Measurements from ENCODE around the gene AHCYL2.
"Not testable (repeated sequence)": the region's sequence is repeated elsewhere in the genome, so short reads cannot be mapped to it uniquely, and the experiment has no call there.

Gene AHCYL2

GRCh38 chr7:129453510-129454248, 228.8 kb downstream of the AHCYL2 start:
- no peak for DNase-seq (ENCODE audit: low read depth in 2 of 2)

- no peak for DNase-seq (ENCODE audit: low read depth in 2 of 2)
Observed at GRCh38 chr7:129454249-129454551, 229.4 kb downstream of the AHCYL2 start.

GRCh38 chr7:129456421-129456820, 231.6 kb downstream of the AHCYL2 start:
- no peak for DNase-seq (ENCODE audit: low read depth in 2 of 2)

GRCh38 chr7:129457101-129457500, 232.3 kb downstream of the AHCYL2 start:
- DNase-seq (ENCODE audit: low read depth in 2 of 2), result no peak

GRCh38 chr7:129458171-129458570, 233.3 kb downstream of the AHCYL2 start:
- no peak for DNase-seq (ENCODE audit: low read depth in 2 of 2)

GRCh38 chr7:129461809-129462208, 237.0 kb downstream of the AHCYL2 start:
- no peak for DNase-seq (ENCODE audit: low read depth in 2 of 2)

GRCh38 chr7:129462420-129462819, 237.6 kb downstream of the AHCYL2 start:
- DNase-seq (ENCODE audit: low read depth in 2 of 2), result no peak

GRCh38 chr7:129464194-129464593, 239.4 kb downstream of the AHCYL2 start:
- DNase-seq (ENCODE audit: low read depth in 2 of 2), result no peak

GRCh38 chr7:129465080-129465479, 240.2 kb downstream of the AHCYL2 start:
- DNase-seq (ENCODE audit: low read depth in 2 of 2), result no peak

- DNase-seq (ENCODE audit: low read depth in 2 of 2), result no peak
Observed at GRCh38 chr7:129466796-129467195, 242.0 kb downstream of the AHCYL2 start.

- peak in 1 of 2 experiments; percentile 7 for DNase-seq (ENCODE audit: low read depth in 2 of 2)
Observed at GRCh38 chr7:129468087-129468486, 243.3 kb downstream of the AHCYL2 start.

- DNase-seq (ENCODE audit: low read depth in 2 of 2), result no peak
Observed at GRCh38 chr7:129468547-129468946, 243.7 kb downstream of the AHCYL2 start.

- no peak for DNase-seq (ENCODE audit: low read depth in 2 of 2)
Observed at GRCh38 chr7:129469930-129470329, 245.1 kb downstream of the AHCYL2 start.

GRCh38 chr7:129470411-129470810, 245.6 kb downstream of the AHCYL2 start:
- no peak for DNase-seq (ENCODE audit: low read depth in 2 of 2)

GRCh38 chr7:129471402-129471827, 246.6 kb downstream of the AHCYL2 start:
- no peak for DNase-seq (ENCODE audit: low read depth in 2 of 2)

GRCh38 chr7:129475931-129476330, 251.1 kb downstream of the AHCYL2 start:
- DNase-seq (ENCODE audit: low read depth in 2 of 2), result not testable (repeated sequence)

GRCh38 chr7:129476398-129476797, 251.6 kb downstream of the AHCYL2 start:
- not testable (repeated sequence) for DNase-seq (ENCODE audit: low read depth in 2 of 2)

Data from fibroblast of skin of left quadriceps (primary cell).